ENCODE results near the gene ST3GAL2.

- TF ChIP-seq CTCF (conservative IDR thresholded peaks at IDR 0.05; ENCODE audit: low read length) (no peak), EZH2phosphoT487 (IDR thresholded peaks at IDR 0.05; ENCODE audit: borderline replicate concordance, low read depth, low read length) (no peak)
Measured at GRCh38 chr16:70390774-70391173, 48.1 kb downstream of the ST3GAL2 start.

Data from OCI-LY7 (cell line).